ENCODE results near the gene RAI1.

Gene RAI1

DNA sequence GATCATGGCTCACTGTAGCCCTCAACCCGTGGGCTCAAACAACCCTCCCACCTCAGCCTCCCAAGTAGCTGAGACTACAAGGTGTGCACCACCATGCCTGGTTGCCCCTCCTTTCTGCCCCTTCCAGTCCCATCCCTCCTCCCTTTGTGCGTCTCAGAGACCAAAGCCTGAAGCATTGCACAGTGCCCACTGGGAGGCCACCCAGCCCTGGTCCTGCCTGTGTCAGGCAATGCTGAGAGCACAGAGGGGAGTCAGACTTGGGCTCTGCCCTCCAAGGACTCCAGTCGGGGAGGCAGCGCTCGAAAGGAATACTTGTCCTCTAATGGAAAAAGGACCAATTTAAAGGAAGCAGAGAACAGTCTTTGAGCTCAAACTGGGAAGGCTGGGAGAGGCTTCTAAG, 20.4 kb downstream of the RAI1 start:
- no peak for DNase-seq

DNA sequence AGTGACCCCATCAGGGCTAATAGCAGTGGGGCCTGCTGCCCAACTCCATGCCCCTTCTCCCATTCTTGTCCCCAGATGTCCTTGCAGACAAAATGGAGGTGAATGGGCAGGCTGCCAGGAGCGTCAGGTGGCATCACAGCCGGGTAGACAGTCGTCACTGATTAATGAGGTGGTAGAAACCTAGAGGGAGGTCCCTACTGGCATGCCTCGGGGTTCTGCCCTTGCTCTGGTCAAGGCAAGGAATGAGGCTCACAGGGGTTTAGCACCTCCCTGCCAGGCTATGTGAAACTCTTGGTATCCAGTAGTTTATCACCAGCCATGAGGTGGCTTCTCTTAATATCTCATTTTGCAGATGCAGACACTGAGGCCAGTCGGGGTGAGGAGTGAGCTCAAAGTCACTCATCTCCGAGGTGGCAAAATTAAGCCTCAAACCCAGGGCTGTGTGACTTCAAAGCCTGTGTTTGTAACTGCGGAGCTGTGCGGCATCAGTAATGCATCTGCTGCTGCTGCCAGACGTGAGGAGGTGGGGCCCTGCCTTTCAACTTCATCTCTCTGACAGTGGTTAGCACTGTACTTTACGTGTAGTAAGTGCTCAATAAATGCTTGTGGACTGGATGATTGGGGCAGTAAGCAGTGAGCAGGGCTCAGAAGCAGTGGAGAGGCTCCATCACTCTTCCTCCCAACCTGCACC, 21.3 kb downstream of the RAI1 start:
- DNase-seq, result no peak

DNA sequence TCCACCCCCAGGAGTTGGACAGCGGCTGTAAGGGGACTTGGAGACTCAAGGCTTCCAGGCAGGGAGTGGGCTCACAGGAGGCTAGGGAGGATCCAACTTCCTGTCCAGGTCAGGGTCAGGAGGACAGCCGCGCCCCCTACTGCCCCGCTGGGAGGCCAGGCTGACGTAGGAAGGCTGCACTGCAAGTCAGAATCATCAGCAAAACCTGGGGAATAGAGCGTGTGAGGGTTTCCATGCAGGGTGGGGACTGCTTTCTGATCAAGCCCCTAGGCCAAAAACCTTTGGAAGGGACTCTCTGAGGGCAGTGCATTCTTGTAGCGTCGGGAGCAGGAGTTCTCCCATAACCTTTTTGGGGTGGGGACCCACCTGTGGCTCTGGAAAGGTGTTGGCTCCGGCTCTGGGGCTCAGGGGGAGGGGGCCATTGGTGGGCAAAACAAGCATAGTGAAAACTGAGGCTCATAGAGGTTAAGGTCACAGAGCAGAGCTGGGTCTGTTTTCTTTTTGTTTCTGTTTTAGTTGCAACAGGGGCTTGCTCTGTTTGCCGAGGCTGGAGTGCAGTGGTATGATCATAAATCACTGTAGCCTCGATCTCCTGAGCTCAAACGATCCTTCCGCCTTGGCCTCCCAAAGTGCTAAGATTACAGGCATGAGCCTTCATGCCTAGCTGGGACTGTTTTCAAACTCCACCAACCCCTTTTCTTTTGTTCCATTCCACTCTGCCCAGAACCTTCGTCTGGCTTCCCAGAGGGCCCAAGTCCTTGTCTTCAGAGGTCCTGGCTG, 22.1 kb downstream of the RAI1 start:
- no peak for DNase-seq

DNA sequence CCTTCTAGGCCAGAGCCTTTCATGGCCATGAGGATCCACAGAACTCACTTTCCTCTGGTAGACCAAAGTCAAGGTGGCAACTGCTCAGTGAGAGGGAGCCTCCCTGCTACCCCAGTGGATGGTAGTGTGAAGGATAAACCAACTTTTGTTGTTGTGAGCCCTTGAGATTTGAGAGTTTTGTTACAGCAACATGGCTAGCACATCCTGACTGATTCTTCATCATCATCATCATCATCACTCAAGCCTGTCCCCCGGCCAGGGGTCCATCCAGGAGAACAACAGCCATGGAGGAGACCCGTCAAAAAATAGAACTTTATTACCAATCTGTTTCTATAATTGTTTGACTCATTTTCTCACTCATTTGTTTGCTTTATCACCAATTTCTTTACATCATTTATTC, 23.7 kb downstream of the RAI1 start:
- no peak for DNase-seq

DNA sequence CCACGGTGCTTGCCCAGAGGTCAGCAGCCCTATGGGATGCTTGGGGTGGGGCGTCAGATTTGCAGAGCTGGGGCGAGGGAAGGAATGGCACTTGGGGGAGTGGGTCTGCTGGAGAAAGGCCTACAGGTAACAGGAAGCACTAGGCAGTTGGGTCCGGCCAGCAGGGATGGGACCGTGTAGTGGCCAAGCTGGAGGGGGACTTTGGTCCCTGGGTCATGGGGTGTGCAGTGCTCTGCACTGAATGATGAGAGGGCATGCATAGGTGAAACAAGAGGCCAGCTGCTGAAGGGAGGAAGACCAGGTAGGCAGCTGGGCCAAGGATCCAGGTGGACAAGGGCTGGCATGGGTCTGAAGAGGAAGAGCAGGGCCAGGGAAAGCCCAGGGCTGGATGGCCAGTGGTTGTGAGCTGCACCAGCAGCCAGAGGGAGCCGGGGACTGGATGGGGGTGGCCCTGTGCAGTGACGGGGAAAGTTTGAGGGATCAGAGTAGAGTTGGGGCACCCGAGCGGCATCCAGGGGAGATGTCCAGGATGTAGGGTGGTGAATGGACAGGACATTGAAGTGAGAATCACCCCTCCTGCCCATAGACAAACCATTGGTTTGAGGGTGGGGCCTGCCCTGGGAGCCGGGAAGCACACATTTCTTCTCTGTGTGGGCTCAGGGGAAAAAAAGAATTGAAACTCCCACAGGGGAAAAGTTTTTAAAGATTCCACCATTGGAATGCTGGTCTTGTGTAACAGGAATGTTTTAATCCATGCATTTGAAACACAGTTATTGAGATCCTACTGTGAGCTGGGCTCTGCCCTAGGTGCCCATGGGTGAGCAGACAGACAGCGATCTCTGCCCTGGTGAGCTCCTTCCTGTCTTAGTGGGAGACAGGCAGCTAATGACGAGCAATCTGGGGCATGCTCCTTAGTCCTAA, 25.1 kb downstream of the RAI1 start:
- no peak for DNase-seq

DNA sequence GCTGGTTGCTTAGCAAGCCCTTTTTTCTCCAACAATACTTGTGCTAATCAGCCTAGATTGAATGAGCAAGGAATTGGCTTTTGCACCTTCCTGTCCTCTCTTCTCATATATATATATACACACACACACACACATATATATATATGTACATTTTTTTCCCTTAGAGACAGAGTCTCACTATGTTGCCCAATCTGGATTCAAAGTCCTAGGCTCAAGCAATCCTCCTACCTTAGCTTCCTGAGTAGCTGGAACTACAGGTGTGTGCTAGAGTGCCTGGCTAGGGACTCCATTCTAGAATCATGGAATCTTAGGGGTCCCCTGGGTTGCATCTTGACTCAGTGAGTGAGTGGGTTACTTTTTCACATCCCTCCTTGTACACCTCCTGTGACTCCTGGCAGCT, 27.0 kb downstream of the RAI1 start:
- no peak for DNase-seq

DNA sequence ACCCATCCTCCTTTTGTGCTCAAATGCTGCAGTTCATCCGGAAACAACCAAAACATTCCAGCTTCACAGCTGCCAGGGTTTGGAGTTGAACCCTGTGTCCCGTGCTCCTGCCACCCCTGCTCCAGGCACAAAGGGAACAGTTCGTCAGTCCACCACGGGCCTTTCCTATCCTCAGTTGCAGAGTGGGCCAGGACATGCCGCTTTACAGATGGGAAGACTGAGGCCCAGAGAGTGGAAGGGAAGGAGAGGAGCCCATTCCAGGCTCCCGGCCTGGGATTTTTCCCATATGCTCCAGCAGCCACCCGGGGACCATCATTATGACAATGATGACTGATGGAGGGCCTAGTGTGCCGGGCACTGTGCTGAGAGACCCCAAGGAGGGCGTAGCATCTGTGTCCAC, 27.6 kb downstream of the RAI1 start:
- no peak for DNase-seq

DNA sequence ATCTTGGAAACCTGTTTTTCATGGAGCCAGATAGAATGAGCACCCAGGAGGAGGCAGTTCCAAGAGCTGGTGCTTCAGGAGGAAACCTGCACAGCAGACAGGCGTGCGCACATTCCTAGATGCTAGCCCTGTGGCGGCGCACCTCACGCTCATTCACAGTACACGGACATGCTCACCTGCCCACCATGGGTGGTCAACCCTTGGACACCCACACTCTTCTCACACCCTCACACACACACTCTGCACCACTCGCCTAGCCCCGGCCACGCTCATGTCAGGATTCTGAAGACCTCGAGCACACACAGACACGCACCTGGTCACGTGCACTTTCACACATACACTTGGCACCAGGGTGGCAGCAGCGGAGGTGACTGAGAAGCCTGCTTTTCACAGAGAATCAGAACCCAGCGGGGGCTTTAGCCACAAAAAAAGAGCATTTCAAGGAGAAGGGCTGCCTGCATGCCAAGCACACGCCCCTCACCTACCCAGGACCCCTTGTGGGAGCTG, 28.6 kb downstream of the RAI1 start:
- no peak for DNase-seq

DNA sequence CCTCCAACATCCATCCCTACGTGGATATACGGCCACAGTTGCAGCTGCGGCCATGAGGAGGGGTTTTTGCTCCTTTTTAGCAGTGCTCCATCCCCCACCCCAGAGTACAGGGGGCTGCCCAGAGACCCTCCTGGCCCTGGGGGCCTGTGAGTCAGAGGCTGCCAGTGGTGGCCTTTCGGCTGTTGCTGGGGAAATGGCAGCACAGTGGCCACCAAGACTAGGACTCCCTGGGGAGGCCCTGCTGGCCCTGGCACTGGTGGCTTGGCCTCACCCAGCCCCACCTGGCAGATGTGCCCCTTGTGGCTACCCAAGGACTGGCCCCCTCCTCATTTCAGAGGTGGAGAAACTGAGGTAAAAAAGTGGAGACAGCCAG, 29.1 kb downstream of the RAI1 start:
- DNase-seq, result no peak

DNA sequence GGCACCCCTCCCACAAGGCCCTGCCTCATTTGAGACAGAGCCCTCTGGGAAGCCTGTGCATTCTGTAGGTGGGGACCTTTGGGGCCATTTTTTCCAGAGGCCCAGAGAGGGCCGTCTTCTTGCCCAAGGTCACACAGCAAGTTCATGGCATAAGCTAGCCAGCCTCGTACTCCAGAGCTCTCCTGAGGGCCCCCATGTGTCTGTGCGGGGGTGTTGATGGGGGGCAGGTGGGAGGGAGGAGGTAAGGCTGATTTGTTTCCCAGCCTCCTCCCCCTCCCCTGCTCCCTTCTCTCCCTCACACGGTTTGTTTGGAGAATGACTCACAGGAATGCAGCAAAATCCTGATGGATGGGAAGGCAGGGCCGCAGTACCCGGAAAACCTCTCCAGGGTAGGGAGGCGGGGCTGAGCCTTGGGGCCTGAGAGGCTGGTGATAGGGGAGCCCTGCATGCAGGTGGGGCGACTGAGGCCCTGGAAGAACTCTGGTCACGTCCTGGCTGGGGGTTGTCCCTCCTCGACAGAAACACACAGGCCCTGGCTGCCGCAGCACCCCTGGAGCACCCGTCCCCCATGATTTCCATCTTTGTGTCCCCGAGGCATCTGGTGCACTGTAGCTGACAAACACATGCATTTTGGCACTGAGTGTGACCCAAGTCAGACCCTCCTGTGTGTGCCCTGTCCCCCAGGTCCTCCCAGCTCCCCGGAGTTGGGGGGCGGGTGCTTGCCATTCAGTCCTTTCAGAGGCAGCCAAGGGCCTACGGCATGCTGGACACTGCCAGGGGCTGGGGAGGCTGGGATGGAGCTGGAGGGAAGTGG, 29.7 kb downstream of the RAI1 start:
- DNase-seq, result no peak

DNA sequence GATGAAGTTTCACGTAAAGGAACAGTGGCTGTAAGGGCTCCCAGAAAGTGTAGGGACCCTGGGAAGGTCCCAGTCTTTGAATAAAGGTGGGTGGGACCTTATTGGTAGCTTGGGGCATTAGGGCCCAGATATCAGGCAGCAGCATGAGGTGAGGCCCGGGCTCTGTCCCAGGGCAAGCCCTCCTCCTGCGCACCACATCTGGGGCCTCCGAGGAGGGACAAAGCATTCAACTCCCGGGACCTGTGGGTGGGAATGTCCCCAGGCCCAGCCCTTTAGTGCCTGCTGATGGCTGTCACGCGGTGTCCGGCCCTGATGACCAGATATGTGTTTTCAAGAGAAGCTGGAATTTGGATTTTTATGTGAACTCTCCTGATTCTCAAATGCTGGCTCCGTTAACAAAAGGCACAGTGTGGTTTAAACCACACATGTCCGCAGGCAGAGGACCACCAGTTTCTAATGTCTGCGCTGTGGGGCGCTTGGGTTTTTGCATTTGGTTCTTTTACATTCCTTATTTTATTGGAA, 30.4 kb downstream of the RAI1 start:
- no peak for DNase-seq

DNA sequence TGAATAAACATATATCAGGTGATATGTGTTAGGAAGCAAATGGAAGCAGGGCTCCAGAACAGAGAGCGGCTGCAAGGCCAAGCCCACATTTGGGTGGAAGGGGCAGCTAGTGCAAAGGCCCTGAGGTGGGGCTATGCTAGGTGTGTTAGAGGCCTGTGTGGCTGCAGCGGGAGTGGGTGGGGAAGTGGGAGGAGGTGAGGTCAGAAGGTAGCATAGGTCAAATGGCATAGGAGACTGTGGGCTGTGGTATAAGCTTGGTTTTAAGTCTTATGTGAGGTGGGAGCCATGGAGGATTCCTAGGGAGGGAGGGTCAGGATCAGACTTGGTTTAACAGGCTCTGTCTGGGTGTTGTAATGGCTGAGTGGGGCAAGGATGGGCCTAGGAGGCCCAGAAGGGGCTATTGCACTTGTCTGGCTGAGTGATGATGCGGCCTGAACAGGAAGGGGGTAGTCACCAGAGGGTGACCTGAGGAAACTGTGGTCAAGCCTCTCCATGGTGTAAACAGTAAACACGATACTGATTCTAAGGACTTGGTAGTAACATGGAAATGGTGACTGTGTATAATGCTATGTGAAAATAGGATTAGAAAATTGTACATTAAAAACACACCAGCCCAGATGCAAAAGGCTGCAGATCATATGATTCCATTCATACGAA, 31.1 kb downstream of the RAI1 start:
- peak; percentile 61 for DNase-seq

DNA sequence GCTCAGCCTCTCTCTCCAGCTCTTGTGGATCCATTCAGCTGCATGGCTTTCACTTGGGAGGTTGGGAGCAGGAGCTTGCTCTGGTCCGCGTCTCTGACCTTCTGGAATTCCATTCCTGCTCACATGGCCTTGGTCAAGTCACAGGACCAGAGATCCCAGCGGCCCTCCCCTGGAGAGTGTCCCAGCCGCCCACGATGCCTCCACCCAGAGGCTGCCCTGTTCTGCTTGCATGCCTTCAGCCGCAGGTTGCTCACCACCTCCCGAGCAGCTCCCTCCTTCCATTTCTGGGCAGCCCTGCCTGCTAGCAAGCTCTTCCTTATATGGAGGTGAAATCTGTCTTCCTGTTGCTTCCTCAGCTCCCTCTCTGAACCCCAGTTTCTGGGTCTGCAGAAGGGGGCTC, 32.6 kb downstream of the RAI1 start:
- no peak for DNase-seq

DNA sequence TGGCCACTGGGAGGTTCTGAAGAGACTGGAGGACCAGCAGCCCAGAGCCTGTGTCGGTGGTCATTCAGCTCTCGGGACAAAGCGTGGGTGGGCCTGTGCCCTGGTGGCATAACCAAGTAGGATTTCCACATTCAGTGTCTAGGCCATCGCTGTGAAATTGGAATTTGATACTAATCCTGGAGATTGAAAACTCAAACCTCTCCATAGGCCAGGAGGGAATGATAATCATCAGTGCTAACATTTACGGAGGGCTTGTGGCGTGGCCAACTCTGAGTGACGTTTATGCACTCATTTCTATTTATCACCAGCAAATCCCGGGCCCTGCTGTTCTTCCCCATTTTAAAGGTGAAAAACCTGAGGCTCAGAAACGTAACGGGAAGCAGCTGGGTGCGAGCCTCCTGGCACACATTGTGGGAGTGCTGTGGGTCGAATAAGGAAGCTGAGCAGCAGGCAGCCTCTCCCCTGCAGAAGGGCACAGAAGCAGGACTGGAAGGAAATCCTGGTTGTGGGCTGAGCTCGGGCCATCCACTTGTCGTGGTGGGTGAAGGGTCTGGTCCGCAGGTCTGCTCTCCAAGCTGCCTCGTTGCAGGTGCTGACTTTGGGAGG, 33.1 kb downstream of the RAI1 start:
- DNase-seq, result no peak

DNA sequence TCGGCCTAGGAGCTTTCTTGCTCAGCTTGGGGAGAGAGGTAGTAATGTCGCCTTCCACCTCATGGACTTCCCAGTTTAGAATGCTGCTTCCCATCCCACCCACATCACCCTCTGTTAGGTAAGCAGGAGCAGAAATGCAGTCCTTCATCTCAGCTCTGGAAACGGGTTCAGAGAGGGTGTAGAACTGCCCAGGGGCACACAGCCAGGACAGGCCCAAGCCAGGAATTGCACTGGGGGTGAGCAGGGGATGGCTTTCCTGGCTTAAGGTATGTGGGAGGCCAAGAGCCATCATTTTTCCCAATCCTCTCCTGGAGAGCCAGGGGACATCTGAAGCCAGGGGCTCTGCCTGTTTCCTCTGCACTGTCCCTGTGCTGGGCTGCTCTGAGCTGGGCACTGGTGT, 33.6 kb downstream of the RAI1 start:
- no peak for DNase-seq

DNA sequence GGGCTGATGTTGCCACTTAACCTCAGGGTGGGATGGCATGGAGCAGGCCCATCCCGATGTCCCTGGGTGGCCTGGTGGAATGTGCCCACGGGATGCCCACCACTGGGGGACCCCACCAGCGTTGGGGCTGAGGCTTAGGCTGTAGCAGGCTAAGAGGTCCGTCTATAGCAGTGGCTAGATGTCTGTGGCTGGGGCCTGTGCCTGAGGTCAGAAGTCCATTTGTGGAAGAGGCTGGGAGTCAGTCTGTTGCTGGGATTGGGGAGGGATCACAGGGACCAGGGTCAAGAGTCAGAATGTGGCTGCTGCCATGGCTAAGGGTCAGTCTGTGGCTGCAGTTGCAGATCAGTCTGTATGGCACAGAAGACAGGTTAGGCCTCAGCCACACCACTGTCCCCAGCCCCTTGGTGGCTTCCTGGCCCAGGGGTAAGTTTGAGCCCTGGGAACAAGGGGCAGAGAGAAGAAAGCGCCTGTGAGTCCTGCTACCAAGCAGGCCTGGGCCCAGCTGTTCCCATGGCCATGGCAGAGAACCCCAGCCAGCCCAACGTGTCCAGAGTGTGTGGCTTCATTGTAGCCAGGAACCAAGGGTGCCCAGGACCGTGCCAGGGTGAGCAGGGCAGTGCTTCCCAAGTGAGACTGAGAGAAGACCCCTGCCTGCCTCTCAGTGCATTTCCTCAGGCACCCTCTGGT, 35.7 kb downstream of the RAI1 start:
- no peak for DNase-seq

DNA sequence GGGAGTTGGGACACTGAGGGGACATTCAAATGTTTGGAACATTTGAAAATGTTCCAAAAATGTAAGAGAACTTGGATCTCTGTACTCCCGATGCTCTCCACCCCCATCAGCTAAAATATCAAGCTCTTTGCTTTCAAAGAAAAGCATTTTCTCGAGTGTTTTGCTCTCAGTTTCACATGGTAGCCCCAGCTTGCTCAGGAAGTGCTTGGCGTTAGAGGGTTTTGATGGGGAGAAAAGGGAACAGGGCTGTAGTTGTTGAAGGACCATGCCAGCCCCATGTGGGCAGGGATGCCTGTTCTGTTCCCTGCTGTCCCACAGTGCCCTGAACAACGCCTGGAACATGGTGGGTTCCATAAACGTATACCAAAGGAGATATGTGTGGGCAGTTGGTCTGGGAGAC, 37.0 kb downstream of the RAI1 start:
- DNase-seq, result no peak

DNA sequence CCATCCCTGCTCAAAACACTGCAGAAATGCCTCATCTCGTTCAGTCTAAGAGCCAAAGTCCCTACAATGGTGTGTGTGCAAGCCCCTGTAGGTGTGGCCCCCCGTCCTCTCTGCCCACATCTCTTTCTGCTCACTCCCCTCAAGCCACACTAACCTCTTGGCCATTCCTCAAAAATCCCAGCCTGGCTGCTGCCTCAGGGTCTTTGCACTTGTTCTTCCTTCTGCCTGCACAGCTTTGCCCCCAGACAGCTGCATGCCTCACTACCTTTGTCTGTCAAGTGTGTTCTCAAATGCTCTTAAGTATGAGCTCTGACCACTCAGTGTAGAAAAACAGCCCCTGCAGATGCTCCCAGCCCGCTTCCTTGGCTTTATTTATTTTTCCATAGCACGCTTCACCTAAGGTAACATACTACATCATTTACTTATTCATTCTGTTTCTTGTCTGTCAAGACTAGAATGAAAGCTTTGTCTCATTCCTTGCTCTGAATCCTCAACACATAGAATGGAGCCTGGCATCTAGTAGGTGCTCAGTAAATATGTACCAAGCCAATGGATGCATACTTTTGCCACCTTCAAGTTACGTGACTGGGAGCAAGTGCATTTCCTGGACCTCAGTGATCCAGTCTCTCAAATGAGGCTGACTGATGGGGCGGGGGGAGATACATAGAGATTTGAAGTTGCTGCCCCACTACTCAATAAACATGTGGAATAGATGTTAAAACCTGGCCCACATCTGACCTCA, 38.1 kb downstream of the RAI1 start:
- no peak for DNase-seq

DNA sequence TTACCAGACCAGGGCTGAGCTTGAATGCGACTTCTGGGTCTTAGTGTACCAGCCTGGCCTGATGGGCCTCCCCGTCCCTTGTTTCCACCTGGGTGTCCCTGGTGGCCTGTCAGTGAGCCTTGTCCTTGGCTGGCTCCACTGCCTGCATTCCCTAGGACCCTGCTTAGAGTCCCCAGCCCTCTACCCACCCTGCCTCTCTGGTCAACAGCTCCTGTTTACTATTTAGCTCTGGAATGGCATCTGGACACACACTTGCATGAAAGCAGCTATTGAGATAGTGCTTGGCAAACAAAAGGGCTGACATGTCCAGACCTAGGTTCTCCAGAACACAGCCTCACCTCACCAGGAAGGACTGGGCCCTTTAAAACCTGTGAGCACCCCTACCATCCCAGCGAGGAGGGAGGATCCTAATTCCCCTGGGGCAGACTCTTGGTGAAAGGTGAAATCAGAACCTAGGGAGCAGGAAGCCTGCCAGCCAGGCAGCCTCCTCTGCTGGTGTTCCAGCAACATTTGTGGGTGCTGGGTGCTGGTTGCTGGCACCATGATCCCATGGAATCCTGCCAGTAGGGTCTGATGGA, 38.8 kb downstream of the RAI1 start:
- no peak for DNase-seq
